Renal cortex interstitium (tissue), 15 donors: ENCODE data around the gene ZNF711. TPM values are rescaled to one million over a fixed set of nuclear protein-coding genes. Genes with fewer than 3 reads are reported as not detected.
"Not testable (repeated sequence)": the region's sequence is repeated elsewhere in the genome, so short reads cannot be mapped to it uniquely, and the experiment has no call there.

ENCODE experiments used
- DNase-seq, 11 donors: peaks; one replicate each; pipeline ENCODE4 v3.0.0-alpha.2; 2013; ENCODE audit warnings: low read depth in 9 of 11, low spot score in 4 of 11; ENCODE audit errors: extremely low read depth in 1 of 11
- long read RNA-seq, 16 experiments: transcript quantifications; one replicate each; lab custom pipeline, GENCODE V29; 2026
- polyA plus RNA-seq, 3 donors: library from polyadenylated mRNA; unstranded; fragments of 120-200 nt; gene quantifications; one replicate each; pipeline ENCODE4 v1.2.1, GENCODE V29; 2013; ENCODE audit not compliant: insufficient read length in 3 of 3

ZNF711 gene
- 10 to 100 TPM; 69.9 to 86.7 (median 80.0) TPM for polyA plus RNA-seq
- long read RNA-seq, donor 1, full-length matches to known transcripts = 4 of 4 reads
- long read RNA-seq, donor 1, partial matches to known transcripts = 0 of 4 reads
- long read RNA-seq, donor 1, other reads (novel, unspliced or antisense) = 0 of 4 reads
- long read RNA-seq, donor 2, full-length matches to known transcripts = 3 of 3 reads
- long read RNA-seq, donor 2, partial matches to known transcripts = 0 of 3 reads
- long read RNA-seq, donor 2, other reads (novel, unspliced or antisense) = 0 of 3 reads
- long read RNA-seq, donor 3, full-length matches to known transcripts = 2 of 19 reads
- long read RNA-seq, donor 3, partial matches to known transcripts = 17 of 19 reads
- long read RNA-seq, donor 3, other reads (novel, unspliced or antisense) = 0 of 19 reads
- long read RNA-seq, donor 4, full-length matches to known transcripts = 3 of 32 reads
- long read RNA-seq, donor 4, partial matches to known transcripts = 29 of 32 reads
- long read RNA-seq, donor 4, other reads (novel, unspliced or antisense) = 0 of 32 reads
- long read RNA-seq, donor 5, full-length matches to known transcripts = 1 of 41 reads
- long read RNA-seq, donor 5, partial matches to known transcripts = 40 of 41 reads
- long read RNA-seq, donor 5, other reads (novel, unspliced or antisense) = 0 of 41 reads
- long read RNA-seq, donor 6, full-length matches to known transcripts = 1 of 14 reads
- long read RNA-seq, donor 6, partial matches to known transcripts = 13 of 14 reads
- long read RNA-seq, donor 6, other reads (novel, unspliced or antisense) = 0 of 14 reads
- long read RNA-seq, donor 7, full-length matches to known transcripts = 5 of 23 reads
- long read RNA-seq, donor 7, partial matches to known transcripts = 18 of 23 reads
- long read RNA-seq, donor 7, other reads (novel, unspliced or antisense) = 0 of 23 reads
- long read RNA-seq, donor 8, full-length matches to known transcripts = 3 of 19 reads
- long read RNA-seq, donor 8, partial matches to known transcripts = 11 of 19 reads
- long read RNA-seq, donor 8, other reads (novel, unspliced or antisense) = 5 of 19 reads
- long read RNA-seq, donor 9, full-length matches to known transcripts = 2 of 2 reads
- long read RNA-seq, donor 9, partial matches to known transcripts = 0 of 2 reads
- long read RNA-seq, donor 9, other reads (novel, unspliced or antisense) = 0 of 2 reads
- long read RNA-seq, donor 10, full-length matches to known transcripts = 3 of 9 reads
- long read RNA-seq, donor 10, partial matches to known transcripts = 6 of 9 reads
- long read RNA-seq, donor 10, other reads (novel, unspliced or antisense) = 0 of 9 reads
- long read RNA-seq, donor 11, full-length matches to known transcripts = 2 of 14 reads
- long read RNA-seq, donor 11, partial matches to known transcripts = 12 of 14 reads
- long read RNA-seq, donor 11, other reads (novel, unspliced or antisense) = 0 of 14 reads
- long read RNA-seq, donor 12, partial matches to known transcripts = 6 of 6 reads
- long read RNA-seq, donor 12, other reads (novel, unspliced or antisense) = 0 of 6 reads
- long read RNA-seq, donor 13, full-length matches to known transcripts = 3 of 3 reads
- long read RNA-seq, donor 13, partial matches to known transcripts = 0 of 3 reads
- long read RNA-seq, donor 13, other reads (novel, unspliced or antisense) = 0 of 3 reads
- long read RNA-seq, donor 14, full-length matches to known transcripts = 2 of 9 reads
- long read RNA-seq, donor 14, partial matches to known transcripts = 7 of 9 reads
- long read RNA-seq, donor 14, other reads (novel, unspliced or antisense) = 0 of 9 reads
- long read RNA-seq, donor 15, full-length matches to known transcripts = 4 of 4 reads
- long read RNA-seq, donor 15, partial matches to known transcripts = 0 of 4 reads
- long read RNA-seq, donor 15, other reads (novel, unspliced or antisense) = 0 of 4 reads
- long read RNA-seq, donor 16, full-length matches to known transcripts = 7 of 52 reads
- long read RNA-seq, donor 16, partial matches to known transcripts = 39 of 52 reads
- long read RNA-seq, donor 16, other reads (novel, unspliced or antisense) = 6 of 52 reads

DNA sequence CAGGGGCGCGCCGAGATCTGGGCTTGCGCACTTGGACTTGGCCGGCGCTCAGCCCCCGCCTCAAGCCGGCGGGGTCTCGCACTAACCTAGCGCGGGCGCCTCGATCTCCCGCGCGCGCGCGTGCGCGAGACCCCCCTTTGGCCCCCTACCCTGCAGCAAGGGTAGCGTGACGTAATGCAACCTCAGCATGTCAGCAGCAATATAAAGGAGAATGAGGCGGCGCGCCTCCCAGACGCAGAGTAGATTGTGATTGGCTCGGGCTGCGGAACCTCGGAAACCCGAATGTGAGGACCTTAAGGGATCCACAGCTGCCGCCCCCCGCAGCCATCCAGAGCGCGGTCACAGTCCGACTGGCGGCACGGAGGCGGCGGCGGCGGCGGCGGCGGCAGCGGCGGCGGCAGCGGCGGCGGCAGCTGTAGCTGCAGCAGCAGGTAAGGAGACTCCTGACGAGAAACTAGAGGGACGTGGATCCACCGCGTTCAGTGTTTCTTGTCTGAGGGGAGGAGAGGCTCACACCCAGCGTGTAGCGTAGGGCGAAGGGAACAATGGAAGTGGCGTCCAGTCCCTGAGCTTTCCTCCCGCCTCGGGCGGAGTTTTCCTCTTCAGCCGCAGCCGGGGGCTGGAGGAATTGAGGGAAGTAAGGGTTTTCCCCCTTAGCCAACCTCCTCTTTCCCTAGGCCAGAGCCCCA, at the start of gene ZNF711, which contains the start of gene SATL1:
ZNF711 (plus strand) TSS at position 231 of the 689 bp plus-strand sequence. CDS start 3,582 bp downstream, outside the sequence.
SATL1 (minus strand) TSS at position 19 of the 689 bp plus-strand sequence. CDS start 134,811 bp downstream, outside the sequence.
- peak; percentile 68 to 89 (median 82) for DNase-seq

DNA sequence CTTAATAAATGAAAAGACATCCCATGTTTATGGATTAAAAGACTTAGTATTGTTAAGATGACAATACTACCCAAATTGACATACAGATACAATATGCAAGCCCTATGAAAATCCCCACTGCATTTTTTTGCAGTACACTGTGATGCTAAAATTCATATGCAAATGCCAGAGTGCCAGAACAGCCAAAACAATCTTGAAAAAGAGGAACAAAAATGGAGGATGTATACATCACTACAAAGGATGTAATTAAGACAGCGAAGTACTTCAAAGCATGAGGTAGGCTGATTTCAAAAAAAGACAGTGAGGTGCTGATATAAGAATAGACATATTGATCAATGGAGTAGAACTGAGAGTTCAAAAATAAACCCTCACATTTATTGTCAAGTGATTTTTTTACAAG, 47.5 kb upstream of the ZNF711 start:
- DNase-seq = no peak

DNA sequence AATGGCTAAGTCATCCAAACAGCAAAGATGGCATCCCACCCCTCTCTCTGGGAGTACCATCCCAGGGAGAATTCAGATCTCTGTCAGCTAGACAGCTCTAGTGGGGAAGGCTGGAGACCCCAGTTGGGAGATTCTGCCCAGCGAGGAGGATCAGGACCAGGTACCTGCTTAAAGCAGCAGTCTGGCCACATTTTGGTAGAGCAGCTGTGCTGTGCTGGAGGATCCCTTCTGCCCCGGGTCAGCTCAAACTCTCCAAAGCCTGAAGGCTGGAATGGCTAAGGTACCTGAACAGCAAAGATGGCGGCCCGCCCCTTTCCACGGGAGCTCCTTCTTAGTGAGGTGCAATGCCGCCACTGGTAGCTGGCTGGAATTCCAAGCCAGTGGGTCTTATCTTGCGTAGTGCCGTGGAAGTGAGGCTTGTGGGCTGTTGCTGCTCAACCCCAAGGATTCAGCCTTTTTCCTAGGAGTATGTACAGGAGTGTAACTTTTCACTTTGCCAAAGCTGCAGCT, 40.3 kb upstream of the ZNF711 start:
- no peak for DNase-seq

DNA sequence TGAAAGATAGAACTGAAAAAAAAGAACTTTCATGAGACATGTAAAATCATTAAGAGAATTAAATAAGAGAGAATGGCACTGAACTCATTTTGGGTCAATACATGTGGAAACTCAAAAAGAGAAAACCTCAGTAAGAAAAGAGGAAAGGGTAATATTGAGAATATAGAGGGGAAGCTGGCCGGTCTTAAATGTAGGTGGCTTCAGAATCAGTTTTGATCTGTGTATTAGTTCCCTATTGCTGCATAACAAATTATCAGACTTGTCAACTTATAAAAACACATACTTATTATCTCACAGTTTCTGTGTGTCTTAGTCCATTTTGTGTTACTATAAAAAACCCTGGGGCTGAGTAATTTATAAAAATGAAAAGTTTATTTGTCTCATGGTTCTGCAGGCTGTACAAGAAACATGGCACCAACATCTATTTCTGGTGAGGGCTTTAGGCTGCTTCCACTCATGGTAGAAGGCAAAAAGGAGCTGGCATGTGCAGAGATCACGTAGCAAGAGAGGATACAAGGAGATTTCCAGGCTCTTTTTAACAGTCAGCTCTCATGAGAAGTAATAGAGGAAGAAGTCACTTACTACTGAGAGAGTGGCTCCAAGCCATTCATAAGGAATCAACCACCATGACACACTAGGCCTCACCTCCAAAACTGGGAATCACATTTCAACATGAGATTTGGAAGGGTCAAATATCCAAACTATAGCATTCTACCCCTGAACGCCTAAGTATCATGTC, 29.8 kb upstream of the ZNF711 start:
- DNase-seq = no peak

DNA sequence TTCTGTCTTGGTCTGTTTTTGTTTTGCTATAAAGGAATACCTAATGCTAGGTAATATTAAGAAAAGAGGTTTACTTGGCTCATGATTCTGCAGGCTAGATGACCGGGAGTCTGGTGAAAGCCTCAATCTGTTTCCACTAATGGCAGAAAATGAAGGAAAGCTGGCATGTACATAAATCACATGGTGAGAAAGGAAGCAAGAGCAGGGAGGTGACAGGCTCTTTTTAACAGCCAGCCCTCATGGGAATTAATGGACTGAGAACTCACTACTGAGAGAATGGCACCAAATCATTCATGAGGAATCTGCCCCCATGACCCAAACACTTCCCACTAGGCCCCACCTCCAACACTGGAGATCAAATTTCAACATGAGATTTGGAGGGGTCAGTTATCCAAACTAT, 27.8 kb upstream of the ZNF711 start:
- peak in 7 of 11 donors; percentile 1 to 11 (median 2) for DNase-seq

DNA sequence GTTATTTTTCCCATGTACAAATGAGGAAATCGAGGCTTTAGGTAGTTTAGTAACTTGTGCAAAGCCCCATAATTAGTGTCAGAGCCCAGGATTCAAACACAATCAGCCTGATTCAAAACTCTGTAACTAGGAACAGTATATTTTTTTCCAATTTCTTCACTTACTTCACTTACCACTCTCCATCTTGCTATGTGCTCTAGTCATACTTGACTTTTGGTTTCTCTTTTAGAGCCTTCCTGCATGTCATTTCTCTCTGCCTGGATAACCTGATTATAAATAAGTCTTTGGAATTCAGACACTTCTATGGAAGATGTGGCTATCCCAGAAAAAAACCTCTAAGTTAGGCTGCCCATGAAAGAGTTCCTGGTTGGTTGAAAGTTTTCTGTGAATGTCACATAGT, 22.4 kb upstream of the ZNF711 start:
- DNase-seq = no peak

DNA sequence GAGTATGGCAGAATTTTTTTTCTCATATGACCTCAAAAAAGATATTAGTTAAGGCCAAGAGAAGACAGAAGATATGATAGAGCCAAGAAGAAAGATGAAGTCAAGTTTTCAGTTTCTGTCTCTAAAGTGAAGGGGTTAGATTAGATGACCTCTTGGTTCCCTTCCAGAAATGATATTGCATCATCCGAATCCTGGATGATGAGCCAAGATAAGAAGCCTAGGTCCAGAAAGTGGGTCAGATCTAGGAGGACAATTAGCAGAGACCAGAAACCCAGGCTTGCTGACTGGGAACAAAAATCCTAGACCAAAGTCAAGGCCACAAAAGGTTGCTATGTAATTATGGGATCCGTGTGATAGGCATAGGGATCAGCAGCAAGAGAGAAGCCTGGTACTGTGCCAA, 20.4 kb upstream of the ZNF711 start:
- DNase-seq = no peak

DNA sequence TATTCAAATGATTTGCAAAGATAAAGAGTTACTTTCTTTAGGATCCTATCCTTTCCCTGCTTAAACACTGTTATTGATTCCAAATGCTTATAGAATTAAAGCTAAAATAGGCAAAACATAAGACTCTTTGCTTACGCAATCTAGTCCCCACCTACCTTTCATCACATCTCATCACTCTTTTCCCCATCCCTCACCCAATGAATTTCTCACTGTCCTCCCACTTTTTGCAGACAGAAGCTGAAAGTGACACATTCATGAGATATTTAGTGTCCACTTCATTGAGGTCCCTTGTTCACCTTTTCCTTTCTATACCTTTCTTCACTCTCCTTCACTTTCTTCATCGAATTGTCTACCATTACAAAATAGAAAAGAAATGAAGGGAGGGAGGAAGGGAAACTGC, 636 bp upstream of the ZNF711 start:
- DNase-seq = peak in 2 of 11 donors; percentile 0 to 12

DNA sequence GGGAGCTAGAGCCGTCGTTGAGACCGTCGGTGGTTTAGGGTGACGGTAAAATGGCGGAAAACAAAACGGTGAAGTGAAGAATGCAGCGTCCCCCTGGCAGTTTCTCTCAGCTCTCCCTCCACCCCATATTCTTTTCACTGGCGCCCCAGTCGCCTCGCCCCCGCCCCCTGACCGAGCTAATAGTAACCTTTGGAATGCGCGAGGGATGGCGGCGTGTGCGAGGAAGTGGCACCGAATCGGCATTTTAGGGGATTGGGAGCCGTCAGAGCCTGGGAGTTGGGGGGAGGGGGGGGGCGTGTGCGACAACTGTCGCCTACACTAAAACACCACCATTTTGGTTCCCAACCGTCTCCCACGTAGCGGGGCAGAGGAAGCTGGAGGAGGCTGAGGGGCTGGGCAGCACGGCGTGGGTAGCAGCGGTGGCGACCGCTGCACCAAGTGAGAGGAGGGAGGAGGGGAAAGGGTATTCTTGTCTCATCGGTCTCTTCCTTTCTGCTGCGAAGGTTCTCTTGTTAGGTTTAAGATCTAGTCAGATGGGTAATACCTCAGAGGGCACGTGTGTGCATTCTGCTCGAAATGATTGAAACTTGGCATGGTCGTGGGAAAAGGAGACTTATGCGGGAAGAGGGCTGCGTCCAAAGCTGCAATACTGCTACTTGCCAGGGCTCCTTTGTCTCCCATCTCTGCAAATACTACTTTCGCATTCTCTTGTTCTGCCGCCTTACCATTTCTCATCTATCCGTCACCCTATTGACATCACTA, 840 bp downstream of the ZNF711 start:
- DNase-seq = peak in 10 of 11 donors; percentile 13 to 46 (median 32)

DNA sequence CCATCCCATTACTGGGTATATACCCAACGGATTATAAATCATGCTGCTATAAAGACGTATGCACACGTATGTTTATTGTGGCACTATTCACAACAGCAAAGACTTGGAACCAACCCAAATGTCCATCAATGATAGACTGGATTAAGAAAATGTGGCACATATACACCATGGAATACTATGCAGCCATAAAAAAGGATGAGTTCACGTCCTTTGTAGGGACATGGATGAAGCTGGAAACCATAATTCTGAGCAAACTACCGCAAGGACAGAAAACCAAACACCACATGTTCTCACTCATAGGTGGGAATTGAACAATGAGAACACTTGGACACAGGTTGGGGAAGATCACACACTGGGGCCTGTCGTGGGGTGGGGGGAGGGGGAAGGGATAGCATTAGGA, 41.5 kb downstream of the ZNF711 start:
- not testable (repeated sequence) for DNase-seq

DNA sequence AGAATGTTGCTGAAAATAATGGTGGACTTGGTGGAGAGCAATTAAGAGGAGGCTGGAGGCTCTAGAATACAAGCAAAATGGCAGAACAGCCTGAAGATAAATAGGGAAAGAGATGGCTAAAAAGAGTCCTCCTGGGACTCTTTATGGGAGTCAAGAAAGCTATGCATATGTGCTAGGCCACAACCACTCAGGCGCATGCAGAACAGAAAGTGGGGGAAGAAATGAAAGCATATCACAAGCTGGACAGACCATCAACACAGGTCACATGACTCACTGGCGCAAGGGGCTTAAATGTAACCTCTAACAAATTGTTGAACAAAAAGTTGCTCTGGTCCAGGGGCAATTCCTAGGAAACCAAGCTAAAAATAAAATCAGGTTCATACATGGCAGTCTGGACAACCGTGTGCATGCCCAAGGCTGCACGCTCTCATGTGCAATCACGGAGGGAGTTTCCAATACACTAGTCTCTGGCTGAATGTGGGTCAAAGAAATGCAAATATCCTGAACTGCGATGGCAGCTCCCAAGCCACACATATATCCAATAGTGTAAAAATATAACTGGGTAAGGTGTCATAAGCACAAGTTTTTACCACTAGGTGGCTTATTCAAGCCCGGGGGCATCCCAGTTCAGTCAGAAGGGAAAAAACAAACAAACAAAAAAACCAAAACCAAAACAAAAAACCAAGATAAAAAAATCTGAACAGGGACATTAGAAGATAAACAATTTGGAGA, 45.4 kb downstream of the ZNF711 start:
- no peak for DNase-seq

DNA sequence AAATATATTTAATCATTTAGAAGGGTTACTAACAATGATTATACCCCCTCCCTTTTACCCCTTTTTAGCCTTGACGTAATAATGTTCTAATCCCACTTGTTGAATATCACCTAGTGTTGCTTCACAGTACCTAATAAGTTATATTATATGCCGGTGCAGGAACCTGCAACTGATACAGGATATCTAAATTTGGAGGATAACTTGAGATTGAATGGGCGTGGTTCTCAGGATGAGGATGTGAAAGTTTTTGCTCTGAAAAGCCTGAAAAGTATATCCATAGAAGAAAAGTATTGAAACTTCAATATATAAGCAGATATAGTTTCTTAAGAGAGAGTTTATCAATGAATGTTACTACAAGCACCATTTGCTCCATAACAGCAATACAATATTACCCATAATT, 59.8 kb downstream of the ZNF711 start:
- no peak for DNase-seq

DNA sequence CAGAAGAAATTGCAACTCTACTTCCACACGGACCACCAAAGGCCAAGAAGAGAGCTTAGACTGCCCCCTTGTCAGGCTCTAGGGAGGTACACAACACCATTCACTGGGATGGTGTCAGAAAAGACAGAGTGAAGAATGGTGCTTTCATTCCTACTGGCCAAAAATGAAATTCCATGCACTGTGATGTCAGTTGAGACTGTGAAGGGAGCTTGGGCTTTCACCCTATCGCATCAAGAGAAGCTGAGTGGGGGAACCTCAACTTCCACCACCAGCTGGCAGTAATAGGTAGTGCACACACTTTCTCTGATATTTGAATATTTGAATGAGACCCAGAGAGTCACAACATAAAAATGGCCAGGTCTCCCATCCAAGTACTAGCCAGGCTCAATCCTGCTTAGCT, 65.9 kb downstream of the ZNF711 start:
- DNase-seq = no peak

DNA sequence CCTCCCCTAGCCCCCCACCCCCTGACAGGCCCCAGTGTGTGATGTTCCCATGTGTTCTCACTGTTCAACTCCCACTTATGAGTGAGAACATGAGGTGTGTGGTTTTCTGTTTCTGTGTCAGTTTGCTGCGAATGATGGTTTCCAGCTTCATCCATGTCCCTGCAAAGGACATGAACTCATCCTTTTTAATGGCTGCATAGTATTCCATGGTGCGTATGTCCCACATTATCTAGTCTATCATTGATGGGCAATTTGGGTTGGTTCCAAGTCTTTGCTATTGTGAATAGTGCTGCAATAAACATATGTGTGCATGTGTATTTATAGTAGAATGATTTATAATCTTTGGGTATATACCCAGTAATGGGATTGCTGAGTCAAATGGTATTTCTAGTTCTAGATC, 67.6 kb downstream of the ZNF711 start:
- DNase-seq = not testable (repeated sequence)
